Kidney epithelial cell (primary cell): ENCODE data around the gene MRNIP. TPM values are rescaled to one million over a fixed set of nuclear protein-coding genes. Genes with fewer than 3 reads are reported as not detected.

Source experiments
- DNase-seq: peaks from one replicate; pipeline ENCODE4 v3.0.0-alpha.2; 2010; ENCODE audit warnings: low read depth
- H3K27me3 ChIP-seq: 2 replicates; pipeline ENCODE4 v1.6.0; 2011; ENCODE audit warnings: low read length; ENCODE audit not compliant: control insufficient read depth, insufficient read depth
- H3K36me3 ChIP-seq: 2 replicates; pipeline ENCODE4 v1.5.1; 2011; ENCODE audit warnings: low read length; ENCODE audit not compliant: control insufficient read depth, insufficient read depth
- H3K4me3 ChIP-seq: 2 replicates; pipeline ENCODE4 v1.5.1; 2011; ENCODE audit warnings: low read depth, mild to moderate bottlenecking, control low read depth, low read length
- total RNA-seq: library from RNA; depleted of rRNA; stranded (reverse); fragments of >200 nt; gene quantifications from 2 replicates; pipeline ENCODE4 v1.2.3, GENCODE V29; 2015
- TF ChIP-seq, protein P1 (sequence below): IDR thresholded peaks from 2 replicates; pipeline ENCODE4 v1.5.1; 2011; ENCODE audit warnings: mild to moderate bottlenecking, moderate library complexity, low read length, control low read depth, inconsistent platforms; ENCODE audit not compliant: insufficient read depth, poor library complexity, severe bottlenecking

MRNIP gene
- total RNA-seq, 1 donor from 2014 or later: 25.7 TPM

DNA sequence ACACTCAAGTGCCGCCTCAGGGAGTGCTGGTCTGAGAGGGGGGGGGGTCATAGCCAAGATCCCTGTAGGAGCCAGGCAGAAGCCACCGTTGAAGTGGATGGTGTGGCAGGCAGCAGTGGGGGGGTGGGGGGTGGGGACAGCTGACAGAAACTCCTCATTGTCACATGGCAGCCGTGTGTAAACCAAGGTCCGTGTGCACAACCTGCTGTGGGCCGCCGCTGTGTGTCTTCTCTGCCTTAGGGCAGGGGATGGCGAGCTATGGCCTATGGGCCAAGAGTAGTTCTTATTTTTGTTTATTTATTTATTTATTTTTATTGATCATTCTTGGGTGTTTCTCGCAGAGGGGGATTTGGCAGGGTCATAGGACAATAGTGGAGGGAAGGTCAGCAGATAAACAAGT, 24.5 kb downstream of the MRNIP start:
- H3K36me3 ChIP-seq: peaks cover 18% of the 10 kb centered on the region
- TF ChIP-seq, protein P1, sequence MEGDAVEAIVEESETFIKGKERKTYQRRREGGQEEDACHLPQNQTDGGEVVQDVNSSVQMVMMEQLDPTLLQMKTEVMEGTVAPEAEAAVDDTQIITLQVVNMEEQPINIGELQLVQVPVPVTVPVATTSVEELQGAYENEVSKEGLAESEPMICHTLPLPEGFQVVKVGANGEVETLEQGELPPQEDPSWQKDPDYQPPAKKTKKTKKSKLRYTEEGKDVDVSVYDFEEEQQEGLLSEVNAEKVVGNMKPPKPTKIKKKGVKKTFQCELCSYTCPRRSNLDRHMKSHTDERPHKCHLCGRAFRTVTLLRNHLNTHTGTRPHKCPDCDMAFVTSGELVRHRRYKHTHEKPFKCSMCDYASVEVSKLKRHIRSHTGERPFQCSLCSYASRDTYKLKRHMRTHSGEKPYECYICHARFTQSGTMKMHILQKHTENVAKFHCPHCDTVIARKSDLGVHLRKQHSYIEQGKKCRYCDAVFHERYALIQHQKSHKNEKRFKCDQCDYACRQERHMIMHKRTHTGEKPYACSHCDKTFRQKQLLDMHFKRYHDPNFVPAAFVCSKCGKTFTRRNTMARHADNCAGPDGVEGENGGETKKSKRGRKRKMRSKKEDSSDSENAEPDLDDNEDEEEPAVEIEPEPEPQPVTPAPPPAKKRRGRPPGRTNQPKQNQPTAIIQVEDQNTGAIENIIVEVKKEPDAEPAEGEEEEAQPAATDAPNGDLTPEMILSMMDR: no peak
- no peak for DNase-seq
- H3K4me3 ChIP-seq: no peak overlapping the region
- H3K27me3 ChIP-seq: no peaks in the 10 kb centered on the region

DNA sequence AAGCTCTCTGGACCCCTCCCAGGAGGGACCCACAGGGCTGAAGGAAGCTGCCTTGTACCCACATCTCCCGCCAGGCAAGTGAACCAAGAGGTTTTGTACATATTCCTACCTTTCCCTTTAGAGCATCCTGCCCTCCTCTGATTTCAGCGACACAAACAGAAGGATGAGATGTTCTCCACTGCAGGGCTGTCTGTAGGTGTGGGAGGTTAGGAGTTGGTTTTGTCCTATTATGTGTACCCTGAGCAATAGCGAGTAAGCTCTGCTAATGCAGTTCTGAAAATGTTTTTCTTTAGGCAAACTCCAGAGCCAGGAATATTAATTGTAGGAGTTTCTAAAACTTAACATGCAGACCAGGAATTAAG, 24.9 kb downstream of the MRNIP start:
- peaks cover 19% of the 10 kb centered on the region for H3K36me3 ChIP-seq
- TF ChIP-seq, protein P1: no peak
- no peak for DNase-seq
- H3K4me3 ChIP-seq: no peak overlapping the region
- H3K27me3 ChIP-seq: no peaks in the 10 kb centered on the region

DNA sequence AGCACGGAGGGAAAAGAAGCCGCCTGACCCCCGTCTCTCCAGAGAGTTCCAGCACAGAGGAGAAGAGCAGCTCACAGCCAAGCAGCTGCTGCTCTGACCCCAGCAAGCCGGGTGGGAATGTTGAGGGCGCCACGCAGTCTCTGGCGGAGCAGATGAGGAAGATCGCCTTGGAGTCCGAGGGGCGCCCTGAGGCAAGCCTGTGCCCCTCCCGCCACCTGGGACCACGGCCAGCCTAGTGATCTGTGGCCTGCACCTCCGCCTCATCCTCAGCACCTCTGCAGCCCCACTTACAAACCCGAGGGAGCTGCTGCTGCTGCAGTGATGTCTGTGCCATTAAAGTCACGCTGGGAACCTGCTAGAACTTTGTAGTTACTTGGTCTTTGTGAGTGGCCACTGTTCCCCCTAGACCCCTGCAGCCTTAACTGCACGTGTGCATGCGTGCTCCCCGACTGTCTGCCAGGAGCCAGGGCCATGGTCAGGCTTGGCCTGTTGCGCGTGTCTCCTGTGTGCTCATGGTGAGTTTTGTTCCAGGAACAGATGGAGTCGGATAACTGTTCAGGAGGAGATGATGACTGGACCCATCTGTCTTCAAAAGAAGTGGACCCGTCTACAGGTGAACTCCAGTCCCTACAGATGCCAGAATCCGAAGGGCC, 25.4 kb downstream of the MRNIP start:
- no peak overlapping the region for H3K4me3 ChIP-seq
- DNase-seq: no peak
- TF ChIP-seq, protein P1: no peak
- H3K27me3 ChIP-seq: no peaks in the 10 kb centered on the region
- peaks cover 19% of the 10 kb centered on the region for H3K36me3 ChIP-seq

DNA sequence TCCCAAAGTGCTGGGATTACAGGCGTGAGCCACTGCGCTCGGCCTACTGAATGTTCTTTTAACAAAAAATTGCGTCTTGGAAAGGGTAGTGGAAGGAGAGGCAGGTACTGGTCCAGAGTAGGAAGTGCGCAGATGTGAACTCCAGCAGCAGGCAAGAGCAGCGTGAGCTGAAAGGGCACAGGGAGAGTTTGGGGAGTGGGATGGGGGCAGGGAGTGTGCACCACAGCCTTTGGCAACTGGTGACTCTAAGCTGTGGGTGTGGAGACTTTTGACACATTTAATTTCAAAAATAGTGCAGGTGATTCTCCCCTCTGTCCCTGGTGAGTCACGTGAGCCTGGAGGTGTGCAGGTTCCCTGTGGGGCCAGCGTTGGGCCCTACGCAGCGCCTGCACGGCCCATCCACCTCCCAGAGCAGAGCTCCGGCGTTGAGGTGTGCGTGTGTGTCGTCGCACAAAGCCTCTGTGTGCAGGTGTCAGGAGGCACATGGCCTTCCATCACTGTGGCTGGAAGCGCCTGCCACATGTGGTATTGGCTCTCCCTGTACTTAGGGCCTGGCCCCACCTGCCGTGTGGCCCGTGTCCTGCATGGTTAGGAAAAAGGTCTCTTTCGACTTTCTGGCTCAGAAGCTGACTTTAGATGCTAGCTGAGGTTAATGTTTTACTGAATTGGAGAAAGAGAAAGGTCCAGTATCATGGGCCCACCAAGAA, 26.4 kb downstream of the MRNIP start:
- Histone ChIP-seq H3K4me3 (no peak overlapping the region), H3K27me3 (no peaks in the 10 kb centered on the region), H3K36me3 (peaks cover 19% of the 10 kb centered on the region)
- TF ChIP-seq, protein P1: no peak
- no peak for DNase-seq

DNA sequence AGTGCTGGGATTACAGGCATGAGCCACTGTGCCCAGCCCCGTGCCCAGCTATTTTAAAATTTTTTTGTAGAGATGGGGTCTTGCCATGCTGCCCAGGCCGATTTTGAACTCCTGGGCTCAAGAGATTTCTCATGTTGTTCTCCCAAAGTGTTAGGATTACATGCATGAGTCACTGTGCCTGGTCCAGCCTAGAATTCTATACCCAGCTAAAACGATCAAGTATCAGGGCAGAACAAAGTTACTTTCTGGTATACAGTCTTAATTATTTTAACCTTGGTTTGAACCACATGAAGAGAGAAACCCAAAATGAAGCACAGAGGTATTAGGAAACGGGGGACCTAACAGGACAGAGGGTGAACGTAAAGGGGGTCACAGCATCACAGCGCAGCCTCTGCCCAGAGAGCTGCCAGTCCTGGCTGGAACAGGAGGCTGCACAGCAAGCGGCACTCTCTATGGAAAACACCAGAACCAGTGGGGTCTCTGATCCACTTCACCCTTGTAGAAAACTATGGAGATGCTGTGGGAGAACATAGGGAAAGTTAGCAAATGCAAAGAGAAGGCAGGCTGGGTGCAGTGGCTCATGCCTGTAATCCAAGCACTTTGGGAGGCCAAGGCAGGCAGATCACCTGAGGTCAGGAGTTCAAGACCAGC, 27.7 kb downstream of the MRNIP start:
- no peak for DNase-seq
- TF ChIP-seq, protein P1: no peak
- H3K27me3 ChIP-seq: no peaks in the 10 kb centered on the region
- H3K4me3 ChIP-seq: no peak overlapping the region
- H3K36me3 ChIP-seq: peaks cover 17% of the 10 kb centered on the region
